ENCODE data around the gene ZNF530.
A peak's percentile ranks its signal among the peaks of the same experiment; 100 is the strongest.

Gene ZNF530

GRCh38 chr19:57599761-57600383 lies at the start of gene ZNF530:
TSS of gene ZNF530 (plus strand) at chr19:57599885. CDS start at chr19:57604346, 4,461 bp downstream.
- Histone ChIP-seq H3K9ac (ENCODE audit: insufficient read length, low read depth) (peak within 1 kb of the TSS; percentile 89), H3K27me3 (ENCODE audit: insufficient read depth, insufficient read length) (no peaks in the 10 kb centered on the region), H3K9me3 (ENCODE audit: insufficient read depth, low read length) (no peaks in the 10 kb centered on the region), H3K4me1 (ENCODE audit: insufficient read depth, insufficient read length) (no peaks in the 10 kb centered on the region), H3K4me3 (ENCODE audit: insufficient read length, low read depth) (peak within 1 kb of the TSS; percentile 89), H3K36me3 (ENCODE audit: insufficient read depth, insufficient read length, low read length) (peaks cover 30% of the 10 kb centered on the region)
- DNase-seq (ENCODE audit: low read depth, low spot score): peak; percentile 78
- no peak for TF ChIP-seq ZNF274 (IDR thresholded peaks at IDR 0.05; ENCODE audit: low read depth, low read length)
- TF ChIP-seq YY1 (IDR thresholded peaks at IDR 0.05; ENCODE audit: insufficient read depth, insufficient read length): no peak
- TF ChIP-seq SUZ12 (IDR thresholded peaks at IDR 0.05; ENCODE audit: extremely low read depth, insufficient read depth, insufficient read length): no peak

- H3K9me3 ChIP-seq (ENCODE audit: insufficient read depth, low read length): peaks cover 15% of the 10 kb centered on the region; the same call in 1 of the 2 replicates
- no peak for TF ChIP-seq YY1 (IDR thresholded peaks at IDR 0.05; ENCODE audit: insufficient read depth, insufficient read length)
- no peaks in the 10 kb centered on the region for H3K4me1 ChIP-seq (ENCODE audit: insufficient read depth, insufficient read length)
- no peaks in the 10 kb centered on the region for H3K27me3 ChIP-seq (ENCODE audit: insufficient read depth, insufficient read length)
- no peak for DNase-seq (ENCODE audit: low read depth, low spot score)
- H3K36me3 ChIP-seq (ENCODE audit: insufficient read depth, insufficient read length, low read length): peaks cover 84% of the 10 kb centered on the region
- no peak overlapping the region for H3K4me3 ChIP-seq (ENCODE audit: insufficient read length, low read depth)
- no peak overlapping the region for H3K9ac ChIP-seq (ENCODE audit: insufficient read length, low read depth)
These were observed 47.3 kb upstream of the ZNF530 start for GRCh38 chr19:57552432-57552831.

GRCh38 chr19:57557659-57558058 lies 42.0 kb upstream of the ZNF530 start:
- H3K4me3 ChIP-seq (ENCODE audit: insufficient read length, low read depth): no peak overlapping the region
- no peaks in the 10 kb centered on the region for H3K27me3 ChIP-seq (ENCODE audit: insufficient read depth, insufficient read length)
- DNase-seq (ENCODE audit: low read depth, low spot score): no peak
- H3K4me1 ChIP-seq (ENCODE audit: insufficient read depth, insufficient read length): no peaks in the 10 kb centered on the region
- H3K9me3 ChIP-seq (ENCODE audit: insufficient read depth, low read length): 0 out of 2 replicates have a peak, but pooled peaks cover under 1% of the 10 kb centered on the region
- peaks cover 44% of the 10 kb centered on the region for H3K36me3 ChIP-seq (ENCODE audit: insufficient read depth, insufficient read length, low read length)
- H3K9ac ChIP-seq (ENCODE audit: insufficient read length, low read depth): no peak overlapping the region
- TF ChIP-seq ZNF274 (IDR thresholded peaks at IDR 0.05; ENCODE audit: low read depth, low read length): no peak
- no peak for TF ChIP-seq SUZ12 (IDR thresholded peaks at IDR 0.05; ENCODE audit: extremely low read depth, insufficient read depth, insufficient read length)
- no peak for TF ChIP-seq YY1 (IDR thresholded peaks at IDR 0.05; ENCODE audit: insufficient read depth, insufficient read length)

- Histone ChIP-seq H3K9me3 (ENCODE audit: insufficient read depth, low read length) (peaks cover 9% of the 10 kb centered on the region; the same call in 1 of the 2 replicates), H3K4me1 (ENCODE audit: insufficient read depth, insufficient read length) (no peaks in the 10 kb centered on the region), H3K27me3 (ENCODE audit: insufficient read depth, insufficient read length) (no peaks in the 10 kb centered on the region), H3K36me3 (ENCODE audit: insufficient read depth, insufficient read length, low read length) (peaks cover 36% of the 10 kb centered on the region), H3K4me3 (ENCODE audit: insufficient read length, low read depth) (peak overlapping the region; percentile 95), H3K9ac (ENCODE audit: insufficient read length, low read depth) (peak overlapping the region; percentile 95)
- no peak for DNase-seq (ENCODE audit: low read depth, low spot score)
- TF ChIP-seq ZNF274 (IDR thresholded peaks at IDR 0.05; ENCODE audit: low read depth, low read length): no peak
- TF ChIP-seq YY1 (IDR thresholded peaks at IDR 0.05; ENCODE audit: insufficient read depth, insufficient read length): no peak
- no peak for TF ChIP-seq SUZ12 (IDR thresholded peaks at IDR 0.05; ENCODE audit: extremely low read depth, insufficient read depth, insufficient read length)
These were observed 41.2 kb upstream of the ZNF530 start for GRCh38 chr19:57558525-57558924.

DNA sequence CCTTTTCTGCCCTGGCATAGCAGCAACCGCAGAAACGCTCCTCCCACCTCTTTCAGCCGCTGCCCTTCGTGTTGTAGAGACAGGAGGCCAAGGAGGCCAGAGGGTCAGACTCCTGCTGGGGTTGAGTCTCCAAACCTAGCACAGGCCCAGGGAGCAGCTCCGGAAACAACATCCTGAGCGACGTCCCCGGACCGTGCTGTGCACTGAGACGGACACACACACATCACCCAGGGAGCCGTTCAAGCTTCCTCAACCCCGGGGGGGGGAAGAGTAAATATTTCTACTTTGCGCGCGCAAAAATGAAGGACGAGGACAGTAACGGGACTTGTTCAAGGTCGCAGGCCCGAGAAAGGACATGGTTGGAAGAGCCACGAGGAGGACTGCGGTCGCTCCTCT lies 40.7 kb upstream of the ZNF530 start:
- H3K4me1 ChIP-seq (ENCODE audit: insufficient read depth, insufficient read length): no peaks in the 10 kb centered on the region
- peaks cover 14% of the 10 kb centered on the region; the same call in 1 of the 2 replicates for H3K9me3 ChIP-seq (ENCODE audit: insufficient read depth, low read length)
- peaks cover 31% of the 10 kb centered on the region for H3K36me3 ChIP-seq (ENCODE audit: insufficient read depth, insufficient read length, low read length)
- TF ChIP-seq YY1 (IDR thresholded peaks at IDR 0.05; ENCODE audit: insufficient read depth, insufficient read length) (no peak), ZNF274 (IDR thresholded peaks at IDR 0.05; ENCODE audit: low read depth, low read length) (no peak), SUZ12 (IDR thresholded peaks at IDR 0.05; ENCODE audit: extremely low read depth, insufficient read depth, insufficient read length) (no peak)
- H3K4me3 ChIP-seq (ENCODE audit: insufficient read length, low read depth): peak overlapping the region; percentile 95
- peak overlapping the region; percentile 95 for H3K9ac ChIP-seq (ENCODE audit: insufficient read length, low read depth)
- no peak for DNase-seq (ENCODE audit: low read depth, low spot score)
- H3K27me3 ChIP-seq (ENCODE audit: insufficient read depth, insufficient read length): no peaks in the 10 kb centered on the region

DNA sequence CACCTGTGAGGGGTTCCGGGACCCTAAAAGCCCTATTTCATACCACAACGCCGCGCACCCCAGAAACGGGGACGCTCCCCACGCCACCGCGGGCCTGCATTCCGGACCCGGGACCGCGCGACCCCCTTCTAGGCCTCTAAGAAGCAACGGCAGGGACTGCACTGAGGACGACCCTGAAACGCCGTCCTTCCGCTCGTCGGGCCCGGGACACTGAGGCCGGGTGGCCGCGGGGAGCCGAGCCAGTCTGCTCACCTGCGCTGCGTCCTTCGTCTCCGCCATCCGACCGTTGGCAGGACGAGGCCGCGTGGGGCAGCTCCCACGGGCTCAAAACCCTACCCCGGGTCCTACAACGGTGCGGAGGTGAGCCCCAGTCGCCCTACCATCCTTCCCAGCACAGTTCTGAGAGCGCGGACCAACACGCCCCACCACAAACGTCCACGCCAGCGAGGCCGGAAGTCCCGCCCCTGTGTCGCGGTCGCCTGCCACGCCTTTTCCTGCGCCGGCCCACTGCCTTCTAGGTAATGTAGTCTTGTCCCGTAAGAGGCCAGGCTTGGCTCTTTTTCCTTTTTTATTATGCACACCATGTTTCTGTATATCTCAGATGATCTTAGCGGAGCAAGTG lies 40.2 kb upstream of the ZNF530 start, which contains the start of gene ZNF550:
Gene ZNF550 (minus strand): TSS at position 460 of the 622 bp plus-strand sequence. CDS start 181 bp downstream, at position 279.
- Histone ChIP-seq H3K9ac (ENCODE audit: insufficient read length, low read depth) (peak within 1 kb of the TSS; percentile 95), H3K27me3 (ENCODE audit: insufficient read depth, insufficient read length) (no peaks in the 10 kb centered on the region), H3K4me3 (ENCODE audit: insufficient read length, low read depth) (peak within 1 kb of the TSS; percentile 95), H3K9me3 (ENCODE audit: insufficient read depth, low read length) (peaks cover 19% of the 10 kb centered on the region; the same call in 1 of the 2 replicates), H3K36me3 (ENCODE audit: insufficient read depth, insufficient read length, low read length) (peaks cover 26% of the 10 kb centered on the region), H3K4me1 (ENCODE audit: insufficient read depth, insufficient read length) (no peaks in the 10 kb centered on the region)
- DNase-seq (ENCODE audit: low read depth, low spot score): peak; percentile 62
- TF ChIP-seq ZNF274 (IDR thresholded peaks at IDR 0.05; ENCODE audit: low read depth, low read length) (no peak), YY1 (IDR thresholded peaks at IDR 0.05; ENCODE audit: insufficient read depth, insufficient read length) (no peak)

GRCh38 chr19:57560049-57560491 lies 39.6 kb upstream of the ZNF530 start:
- no peaks in the 10 kb centered on the region for H3K4me1 ChIP-seq (ENCODE audit: insufficient read depth, insufficient read length)
- no peak for TF ChIP-seq SUZ12 (IDR thresholded peaks at IDR 0.05; ENCODE audit: extremely low read depth, insufficient read depth, insufficient read length)
- TF ChIP-seq YY1 (IDR thresholded peaks at IDR 0.05; ENCODE audit: insufficient read depth, insufficient read length): no peak
- no peak for TF ChIP-seq ZNF274 (IDR thresholded peaks at IDR 0.05; ENCODE audit: low read depth, low read length)
- peak overlapping the region; percentile 95 for H3K4me3 ChIP-seq (ENCODE audit: insufficient read length, low read depth)
- H3K27me3 ChIP-seq (ENCODE audit: insufficient read depth, insufficient read length): no peaks in the 10 kb centered on the region
- H3K9me3 ChIP-seq (ENCODE audit: insufficient read depth, low read length): peaks cover 24% of the 10 kb centered on the region; the same call in 1 of the 2 replicates
- DNase-seq (ENCODE audit: low read depth, low spot score): no peak
- peak overlapping the region; percentile 95 for H3K9ac ChIP-seq (ENCODE audit: insufficient read length, low read depth)
- H3K36me3 ChIP-seq (ENCODE audit: insufficient read depth, insufficient read length, low read length): peaks cover 20% of the 10 kb centered on the region

All from NT2/D1 (cell line).